Activated naive CD4-positive, alpha-beta T cell treated with anti-CD3 and anti-CD28 coated beads, Interleukin-2, amount 50 U/mL, for 72 hours (primary cell): ENCODE results near the gene SDR42E2. TPM values are rescaled to one million over a fixed set of nuclear protein-coding genes. Genes with fewer than 3 reads are reported as not detected.
A peak's percentile ranks its signal among the peaks of the same experiment; 100 is the strongest.
"Not testable (repeated sequence)": the region's sequence is repeated elsewhere in the genome, so short reads cannot be mapped to it uniquely, and the experiment has no call there.

Experiments
- ATAC-seq, 2 donors: fragments of 150-1000 bp; cut with Tn5 transposase; 2 replicates each; pipeline ENCODE4 v1.10.0; 2021; ENCODE audit warnings: mild to moderate bottlenecking in 2 of 2, moderate library complexity in 2 of 2
- DNase-seq, 2 donors: peaks; one replicate each; pipeline ENCODE4 v3.0.0; 2021 to 2022; ENCODE audit warnings: low spot score in 2 of 2
- H3K27ac Mint-ChIP-seq, 2 donors: one replicate each; pipeline ENCODE4 v1.8.0; 2022; ENCODE audit warnings: mild to moderate bottlenecking in 2 of 2, mixed read lengths in 2 of 2
- H3K36me3 Mint-ChIP-seq, 2 donors: one replicate each; pipeline ENCODE4 v1.8.0; 2022; ENCODE audit warnings: mixed read lengths in 2 of 2
- H3K9me3 Mint-ChIP-seq, 2 donors: one replicate each; pipeline ENCODE4 v1.8.0; 2022; ENCODE audit warnings: mixed read lengths in 2 of 2
- total RNA-seq, 2 donors: library from RNA; stranded (reverse); gene quantifications; one replicate each; pipeline ENCODE4 v1.2.3, GENCODE V29; 2022

SDR42E2 gene
- under 1 TPM in 1 of 2 donors, not detected in 1; 0.11 TPM for total RNA-seq

GRCh38 chr16:22161999-22162655 lies at the start of gene SDR42E2:
Gene SDR42E2 (plus strand): TSS chr16:22162506. CDS start chr16:22165583, 3,077 bp downstream.
- peak in 1 of 2 donors; percentile 31 for DNase-seq
- Mint-ChIP-seq H3K9me3 (peaks cover 6% of the 10 kb centered on the region in 2 donors), H3K36me3 (peaks cover 0 to 10% of the 10 kb centered on the region in 2 donors), H3K27ac (no peak within 1 kb of the TSS)
- ATAC-seq = peak; percentile 62 to 91

GRCh38 chr16:22116095-22116700 lies 46.1 kb upstream of the SDR42E2 start:
- ATAC-seq (no peak), DNase-seq (no peak)
- Mint-ChIP-seq H3K36me3 (no peaks in the 10 kb centered on the region), H3K9me3 (no peaks in the 10 kb centered on the region), H3K27ac (no peak overlapping the region)

- ATAC-seq = no peak
- H3K27ac Mint-ChIP-seq = no peak overlapping the region
- no peaks in the 10 kb centered on the region for H3K9me3 Mint-ChIP-seq
- H3K36me3 Mint-ChIP-seq = no peaks in the 10 kb centered on the region
- no peak for DNase-seq
These were observed 44.7 kb upstream of the SDR42E2 start for GRCh38 chr16:22117609-22118008.

GRCh38 chr16:22120440-22120839 lies 41.9 kb upstream of the SDR42E2 start:
- Mint-ChIP-seq H3K27ac (no peak overlapping the region), H3K9me3 (no peaks in the 10 kb centered on the region), H3K36me3 (no peaks in the 10 kb centered on the region)
- DNase-seq (no peak), ATAC-seq (no peak)

- ATAC-seq = no peak
- H3K36me3 Mint-ChIP-seq = no peaks in the 10 kb centered on the region
These were observed 40.1 kb upstream of the SDR42E2 start for GRCh38 chr16:22122239-22122638.

GRCh38 chr16:22123146-22123545 lies 39.2 kb upstream of the SDR42E2 start:
- H3K27ac Mint-ChIP-seq = no peak overlapping the region
- no peak for DNase-seq
- no peak for ATAC-seq
- no peaks in the 10 kb centered on the region for H3K36me3 Mint-ChIP-seq
- no peaks in the 10 kb centered on the region for H3K9me3 Mint-ChIP-seq

More at GRCh38 chr16:22122239-22122638, 40.1 kb upstream of the SDR42E2 start:
- H3K27ac Mint-ChIP-seq = no peak overlapping the region
- H3K9me3 Mint-ChIP-seq = no peaks in the 10 kb centered on the region
- DNase-seq = no peak

GRCh38 chr16:22123759-22124490 lies 38.4 kb upstream of the SDR42E2 start:
- peaks cover 3 to 5% of the 10 kb centered on the region in 2 donors for H3K9me3 Mint-ChIP-seq
- no peak for ATAC-seq
- H3K36me3 Mint-ChIP-seq = peaks cover 0 to 4% of the 10 kb centered on the region in 2 donors
- no peak overlapping the region for H3K27ac Mint-ChIP-seq
- no peak for DNase-seq

GRCh38 chr16:22124583-22125284 lies 37.6 kb upstream of the SDR42E2 start:
- peaks cover 0 to 4% of the 10 kb centered on the region in 2 donors for H3K36me3 Mint-ChIP-seq
- peaks cover 3 to 5% of the 10 kb centered on the region in 2 donors for H3K9me3 Mint-ChIP-seq
- ATAC-seq = no peak
- H3K27ac Mint-ChIP-seq = no peak overlapping the region
- no peak for DNase-seq

GRCh38 chr16:22126037-22126558 lies 36.2 kb upstream of the SDR42E2 start:
- peaks cover 3 to 5% of the 10 kb centered on the region in 2 donors for H3K9me3 Mint-ChIP-seq
- H3K27ac Mint-ChIP-seq = no peak overlapping the region
- DNase-seq = no peak
- no peak for ATAC-seq
- peaks cover 0 to 4% of the 10 kb centered on the region in 2 donors for H3K36me3 Mint-ChIP-seq

GRCh38 chr16:22128537-22128936 lies 33.8 kb upstream of the SDR42E2 start:
- H3K27ac Mint-ChIP-seq, DNase-seq, H3K36me3 Mint-ChIP-seq, H3K9me3 Mint-ChIP-seq, ATAC-seq: not testable (repeated sequence)

GRCh38 chr16:22130528-22130927 lies 31.8 kb upstream of the SDR42E2 start:
- peaks cover 0 to 4% of the 10 kb centered on the region in 2 donors for H3K36me3 Mint-ChIP-seq
- no peak for ATAC-seq

GRCh38 chr16:22132801-22133200 lies 29.5 kb upstream of the SDR42E2 start:
- H3K36me3 Mint-ChIP-seq = peaks cover 0 to 4% of the 10 kb centered on the region in 2 donors
- no peak for ATAC-seq
- no peak overlapping the region for H3K27ac Mint-ChIP-seq

More at GRCh38 chr16:22130528-22130927, 31.8 kb upstream of the SDR42E2 start:
- no peak for DNase-seq
- Mint-ChIP-seq H3K9me3 (peaks cover 3 to 5% of the 10 kb centered on the region in 2 donors), H3K27ac (no peak overlapping the region)

GRCh38 chr16:22138482-22138881 lies 23.8 kb upstream of the SDR42E2 start:
- H3K27ac Mint-ChIP-seq = no peak overlapping the region
- no peak for DNase-seq
- H3K36me3 Mint-ChIP-seq = no peaks in the 10 kb centered on the region
- ATAC-seq = no peak
- no peaks in the 10 kb centered on the region for H3K9me3 Mint-ChIP-seq

More at GRCh38 chr16:22132801-22133200, 29.5 kb upstream of the SDR42E2 start:
- DNase-seq = no peak
- H3K9me3 Mint-ChIP-seq = peaks cover 3 to 5% of the 10 kb centered on the region in 2 donors

- no peak for DNase-seq
- Mint-ChIP-seq H3K9me3 (no peaks in the 10 kb centered on the region), H3K27ac (no peak overlapping the region), H3K36me3 (no peaks in the 10 kb centered on the region)
- no peak for ATAC-seq
These were observed 23.3 kb upstream of the SDR42E2 start for GRCh38 chr16:22139008-22139407.

GRCh38 chr16:22139732-22140131 lies 22.6 kb upstream of the SDR42E2 start:
- H3K27ac Mint-ChIP-seq = no peak overlapping the region
- no peak for DNase-seq
- H3K36me3 Mint-ChIP-seq = no peaks in the 10 kb centered on the region
- no peak for ATAC-seq
- H3K9me3 Mint-ChIP-seq = no peaks in the 10 kb centered on the region

- ATAC-seq (no peak), DNase-seq (no peak)
- Mint-ChIP-seq H3K27ac (no peak overlapping the region), H3K36me3 (no peaks in the 10 kb centered on the region), H3K9me3 (no peaks in the 10 kb centered on the region)
These were observed 20.5 kb upstream of the SDR42E2 start for GRCh38 chr16:22141767-22142166.
